NB4 (cell line): Measurements from ENCODE around the gene SLC25A39.

Source experiments
- DNase-seq: peaks from one replicate; pipeline ENCODE4 v3.0.0; 2010; ENCODE audit warnings: low read depth
- H3K4me3 ChIP-seq: one replicate; pipeline ENCODE4 v1.5.1; 2011; ENCODE audit warnings: mild to moderate bottlenecking, low read depth, low read length, moderate library complexity
- MYC ChIP-seq: IDR thresholded peaks from 2 replicates; pipeline ENCODE4 v1.6.1; 2011; ENCODE audit warnings: low read depth, low read length
- POLR2A ChIP-seq: IDR thresholded peaks from 2 replicates; pipeline ENCODE4 v1.6.1; 2011; ENCODE audit warnings: mild to moderate bottlenecking; ENCODE audit not compliant: insufficient read length; ENCODE audit errors: extremely low read depth
- TF ChIP-seq, protein P1 (sequence below): IDR thresholded peaks from one replicate; pipeline ENCODE4 v1.5.1; 2012; ENCODE audit warnings: low read depth, low read length
- TF ChIP-seq, protein P2 (sequence below): IDR thresholded peaks from 2 replicates; pipeline ENCODE4 v1.6.1; 2011; ENCODE audit warnings: low read depth, low read length

SLC25A39 gene

DNA sequence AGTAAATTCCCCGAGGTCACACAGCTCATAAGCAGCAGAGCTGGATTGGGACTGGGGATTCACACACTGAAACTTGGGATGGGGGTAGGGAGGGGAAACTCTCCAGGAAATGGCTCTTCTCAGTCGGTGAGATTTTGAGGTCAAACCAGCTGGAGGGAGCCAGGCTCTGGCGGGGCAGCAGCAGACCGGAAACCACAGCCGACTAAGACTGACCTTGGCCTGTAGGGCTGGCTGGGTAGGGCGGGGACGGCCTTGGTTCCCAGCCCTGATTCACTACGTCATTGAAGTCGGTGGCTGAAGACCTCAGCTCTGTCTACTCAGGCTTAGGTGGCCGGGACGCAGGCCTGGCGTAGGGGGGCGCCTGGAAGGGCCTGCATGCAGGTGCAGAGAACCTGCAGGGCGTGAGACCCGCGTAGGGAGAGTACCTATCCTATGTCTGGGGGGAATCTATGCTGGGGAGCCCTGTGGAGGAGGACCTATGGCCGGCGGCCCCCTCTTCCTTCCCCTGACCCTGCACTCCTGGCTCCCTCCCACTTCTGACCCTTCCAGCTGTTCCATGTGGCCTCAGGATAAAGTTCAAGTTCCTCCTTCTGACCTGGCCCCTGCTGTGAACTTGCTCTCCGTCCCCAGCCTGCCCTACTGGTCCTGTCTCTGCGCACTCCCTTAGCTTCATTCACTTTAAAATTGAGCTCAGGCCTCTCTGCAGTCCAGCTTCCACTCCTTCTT is 44.8 kb downstream of the SLC25A39 start:
- H3K4me3 ChIP-seq, result no peak overlapping the region
- TF ChIP-seq, protein P1, sequence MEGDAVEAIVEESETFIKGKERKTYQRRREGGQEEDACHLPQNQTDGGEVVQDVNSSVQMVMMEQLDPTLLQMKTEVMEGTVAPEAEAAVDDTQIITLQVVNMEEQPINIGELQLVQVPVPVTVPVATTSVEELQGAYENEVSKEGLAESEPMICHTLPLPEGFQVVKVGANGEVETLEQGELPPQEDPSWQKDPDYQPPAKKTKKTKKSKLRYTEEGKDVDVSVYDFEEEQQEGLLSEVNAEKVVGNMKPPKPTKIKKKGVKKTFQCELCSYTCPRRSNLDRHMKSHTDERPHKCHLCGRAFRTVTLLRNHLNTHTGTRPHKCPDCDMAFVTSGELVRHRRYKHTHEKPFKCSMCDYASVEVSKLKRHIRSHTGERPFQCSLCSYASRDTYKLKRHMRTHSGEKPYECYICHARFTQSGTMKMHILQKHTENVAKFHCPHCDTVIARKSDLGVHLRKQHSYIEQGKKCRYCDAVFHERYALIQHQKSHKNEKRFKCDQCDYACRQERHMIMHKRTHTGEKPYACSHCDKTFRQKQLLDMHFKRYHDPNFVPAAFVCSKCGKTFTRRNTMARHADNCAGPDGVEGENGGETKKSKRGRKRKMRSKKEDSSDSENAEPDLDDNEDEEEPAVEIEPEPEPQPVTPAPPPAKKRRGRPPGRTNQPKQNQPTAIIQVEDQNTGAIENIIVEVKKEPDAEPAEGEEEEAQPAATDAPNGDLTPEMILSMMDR, result no peak
- TF ChIP-seq POLR2A, result no peak
- TF ChIP-seq, protein P2, sequence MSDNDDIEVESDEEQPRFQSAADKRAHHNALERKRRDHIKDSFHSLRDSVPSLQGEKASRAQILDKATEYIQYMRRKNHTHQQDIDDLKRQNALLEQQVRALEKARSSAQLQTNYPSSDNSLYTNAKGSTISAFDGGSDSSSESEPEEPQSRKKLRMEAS, result no peak
- TF ChIP-seq MYC, result no peak
- peak; percentile 82 for DNase-seq

DNA sequence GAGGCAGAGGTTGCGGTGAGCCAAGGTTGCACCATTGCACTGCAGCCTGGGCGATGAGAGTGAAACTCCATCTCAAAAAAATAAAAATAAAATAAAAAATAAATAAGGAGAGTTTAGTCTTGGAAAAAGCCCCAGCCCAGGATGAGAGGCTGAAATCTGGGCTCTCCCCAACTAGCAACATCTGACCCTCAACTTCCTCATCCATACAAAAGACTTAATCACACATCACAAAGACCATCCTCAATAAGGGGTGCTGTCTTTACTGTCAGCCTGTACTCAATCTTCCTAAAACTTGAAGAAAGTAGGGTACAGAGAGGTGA is 45.3 kb downstream of the SLC25A39 start:
- no peak for DNase-seq

DNA sequence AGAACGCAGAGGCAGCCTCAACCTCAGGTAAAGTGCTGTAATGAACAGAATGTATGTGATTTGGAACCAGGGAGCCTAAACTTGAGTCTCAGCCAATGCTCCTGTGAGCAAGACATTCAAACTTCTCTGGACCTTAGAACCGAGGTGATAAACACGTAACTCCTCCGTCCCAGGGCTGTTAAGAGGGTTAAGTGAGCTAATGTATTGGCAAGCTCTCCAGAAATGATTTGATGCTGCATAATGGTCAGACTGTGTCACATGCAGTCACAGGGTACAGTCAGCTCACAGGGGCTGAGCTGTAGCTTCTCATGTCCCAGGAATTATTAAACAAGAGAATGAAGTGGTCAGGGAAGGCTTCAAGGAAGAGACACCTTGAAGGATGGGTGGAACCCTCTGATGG is 46.6 kb downstream of the SLC25A39 start:
- no peak for DNase-seq
- TF ChIP-seq, protein P2, result no peak
- TF ChIP-seq POLR2A, result no peak
- TF ChIP-seq, protein P1, result no peak
- TF ChIP-seq MYC, result no peak

More for the DNA sequence above, 45.3 kb downstream of the SLC25A39 start:
- no peak overlapping the region for H3K4me3 ChIP-seq
- TF ChIP-seq, protein P2, result no peak
- TF ChIP-seq, protein P1, result no peak
- TF ChIP-seq MYC (no peak), POLR2A (no peak)

DNA sequence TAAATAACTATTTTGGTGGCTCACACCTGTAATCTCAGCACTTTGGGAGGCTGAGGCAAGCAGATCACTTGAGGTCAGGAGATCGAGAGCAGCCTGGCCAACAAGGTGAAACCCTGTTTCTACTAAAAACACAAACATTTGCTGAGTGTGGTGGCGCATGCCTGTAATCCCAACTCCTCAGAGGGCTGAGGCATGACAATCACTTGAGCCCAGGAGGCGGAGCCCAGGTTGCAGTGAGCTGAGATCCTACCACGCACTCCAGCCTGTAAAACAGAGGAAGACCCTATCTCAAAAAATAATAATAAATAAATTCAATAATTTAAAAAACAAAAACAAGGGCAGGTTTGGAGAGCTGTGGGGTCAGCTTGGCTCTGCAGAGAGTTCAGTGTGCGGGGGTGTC is 51.0 kb downstream of the SLC25A39 start:
- TF ChIP-seq, protein P2, result no peak
- no peak for TF ChIP-seq MYC
- TF ChIP-seq POLR2A, result no peak
- TF ChIP-seq, protein P1, result no peak
- no peak for DNase-seq
- H3K4me3 ChIP-seq, result no peak overlapping the region

More for the DNA sequence above, 46.6 kb downstream of the SLC25A39 start:
- H3K4me3 ChIP-seq, result no peak overlapping the region

DNA sequence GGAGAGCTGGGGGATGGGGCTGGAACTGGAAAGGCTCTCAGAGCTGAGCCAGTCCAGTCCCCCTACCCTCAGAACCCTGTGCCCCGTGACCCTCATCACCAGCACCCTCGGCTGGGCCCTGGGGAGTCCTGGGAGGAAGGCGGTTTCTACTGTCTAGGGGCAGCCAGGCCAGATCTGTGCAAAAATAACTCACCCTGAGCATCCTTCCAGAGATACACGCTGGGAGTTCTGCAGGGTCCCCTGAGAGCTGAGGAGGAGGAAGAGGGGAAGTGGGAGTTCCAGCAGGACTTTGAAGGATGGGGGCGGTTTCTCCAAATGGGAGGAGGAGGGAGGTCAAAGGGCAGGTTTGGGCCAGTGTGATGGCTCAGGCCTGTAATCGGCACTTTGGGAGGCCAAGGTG is 51.7 kb downstream of the SLC25A39 start:
- H3K4me3 ChIP-seq, result no peak overlapping the region
- TF ChIP-seq, protein P1, result no peak
- no peak for TF ChIP-seq POLR2A
- no peak for TF ChIP-seq MYC
- DNase-seq, result no peak
